HG03280 (cell line): ENCODE measurements around the gene CLEC4F.

Experiments
- ATAC-seq: cut with Tn5 transposase; IDR thresholded peaks from one replicate; pipeline ENCODE4 v1.9.1; 2021; ENCODE audit warnings: mild to moderate bottlenecking, moderate library complexity; ENCODE audit not compliant: unreplicated experiment

The CLEC4F gene

GRCh38 chr2:70759446-70759845, 61.0 kb downstream of the CLEC4F start:
- no peak for ATAC-seq
